H1 (cell line): ENCODE data around the gene PRKAG1. TPM values are rescaled to one million over a fixed set of nuclear protein-coding genes. Genes with fewer than 3 reads are reported as not detected.

Experiments
- CTCF ChIA-PET: fragments of 300-600 bp; sonication (Branson Sonifier 250); formaldehyde crosslinking; loops from one replicate; lab custom pipeline; 2021; ENCODE audit not compliant: partially characterized antibody; lab: Charles Lee
- POLR2A ChIA-PET: fragments of 300-600 bp; sonication (Branson Sonifier 250); formaldehyde crosslinking; loops from one replicate; lab custom pipeline; 2021; ENCODE audit warnings: inconsistent platforms; ENCODE audit not compliant: partially characterized antibody; lab: Charles Lee
- DNase-seq, 2 experiments: peaks; one replicate each; pipeline versions ENCODE4 v3.0.0 to v3.0.0-alpha.2; 2010 to 2022; ENCODE audit warnings: low spot score in 2 of 2, low read depth in 1 of 2, mixed read lengths in 1 of 2
- FAIRE-seq: peaks from 2 replicates; lab custom pipeline; 2011; peaks lifted over from hg19 to GRCh38; lab: Jason Lieb, UNC
- H2AFZ ChIP-seq: 2 replicates; pipeline ENCODE4 v1.8.1; 2012; ENCODE audit warnings: low read length, inconsistent platforms
- H2AK5ac ChIP-seq: 2 replicates; pipeline ENCODE4 v1.6.1; 2013; ENCODE audit warnings: low read depth, low read length
- H2BK120ac ChIP-seq: replicated peaks from 2 replicates; pipeline ENCODE3; 2013; ENCODE audit warnings: low read depth, low read length, inconsistent platforms
- H2BK12ac ChIP-seq: 2 replicates; pipeline ENCODE4 v1.6.1; 2013; ENCODE audit warnings: low read depth, low read length
- H2BK15ac ChIP-seq: 2 replicates; pipeline ENCODE4 v1.6.1; 2013; ENCODE audit warnings: low read length
- H2BK20ac ChIP-seq: 2 replicates; pipeline ENCODE4 v1.6.1; 2013; ENCODE audit warnings: low read length
- H2BK5ac ChIP-seq: 2 replicates; pipeline ENCODE4 v1.6.1; 2013; ENCODE audit warnings: low read depth, low read length
- H3K14ac ChIP-seq: 2 replicates; pipeline ENCODE4 v1.6.1; 2013; ENCODE audit warnings: inconsistent platforms; ENCODE audit not compliant: insufficient read length
- H3K18ac ChIP-seq: 2 replicates; pipeline ENCODE4 v1.6.1; 2013; ENCODE audit warnings: low read length; ENCODE audit errors: extremely low read depth
- H3K23ac ChIP-seq: 2 replicates; pipeline ENCODE4 v1.6.1; 2013; ENCODE audit warnings: inconsistent platforms; ENCODE audit not compliant: insufficient read length
- H3K23me2 ChIP-seq: 2 replicates; pipeline ENCODE4 v1.6.1; 2013; ENCODE audit warnings: low read depth, low read length
- H3K27ac ChIP-seq: 2 replicates; pipeline ENCODE4 v1.6.1; 2011; ENCODE audit warnings: low read depth, low read length, inconsistent platforms
- H3K27me3 ChIP-seq, 4 experiments: replicated peaks in 1 of 4; 1 replicate in 1 of 4; 2 replicates in 3 of 4; pipeline versions ENCODE4 v1.6.1 to v1.8.1; 2011 to 2013; ENCODE audit warnings: low read length in 3 of 4, mild to moderate bottlenecking in 3 of 4, inconsistent platforms in 2 of 4, mixed read lengths in 2 of 4, moderate library complexity in 1 of 4; ENCODE audit not compliant: control insufficient read depth in 3 of 4, insufficient read depth in 3 of 4; ENCODE audit errors: extremely low read depth in 1 of 4
- H3K36me3 ChIP-seq, 4 experiments: 2 replicates each; pipeline versions ENCODE4 v1.6.1 to v1.8.1; 2011 to 2013; ENCODE audit warnings: mild to moderate bottlenecking in 4 of 4, low read length in 3 of 4, moderate library complexity in 2 of 4, control low read depth in 1 of 4, inconsistent platforms in 1 of 4; ENCODE audit not compliant: insufficient read depth in 4 of 4, control insufficient read depth in 2 of 4
- H3K4ac ChIP-seq: replicated peaks from 2 replicates; pipeline ENCODE3; 2013; ENCODE audit warnings: low read length, low read depth, mixed read lengths, inconsistent platforms; ENCODE audit not compliant: insufficient read length
- H3K4me1 ChIP-seq, 4 experiments: replicated peaks in 1 of 4; 1 replicate in 1 of 4; 2 replicates in 3 of 4; pipeline versions ENCODE4 v1.6.1 to v1.8.1; 2011 to 2013; ENCODE audit warnings: low read length in 3 of 4, inconsistent platforms in 2 of 4, mixed read lengths in 1 of 4; ENCODE audit not compliant: insufficient read depth in 4 of 4, control insufficient read depth in 3 of 4
- H3K4me2 ChIP-seq, 2 experiments: 2 replicates each; pipeline versions ENCODE4 v1.6.1 to v1.8.1; 2011 to 2013; ENCODE audit warnings: low read depth in 2 of 2, low read length in 2 of 2, control low read depth in 1 of 2, inconsistent platforms in 1 of 2, mild to moderate bottlenecking in 1 of 2; ENCODE audit not compliant: insufficient read depth in 1 of 2
- H3K4me3 ChIP-seq, 4 experiments: fragments of 200-600, 300-600 bp in 1 of 4; sonication (generic), shearing (Covaris generic), sonication (Bioruptor Twin) in 1 of 4; 2 replicates each; pipeline versions ENCODE4 v1.5.1 to v1.8.1; 2011 to 2016; ENCODE audit warnings: low read length in 4 of 4, low read depth in 3 of 4, control low read depth in 2 of 4, inconsistent platforms in 2 of 4, mild to moderate bottlenecking in 2 of 4, mixed read lengths in 1 of 4, moderate library complexity in 1 of 4; ENCODE audit not compliant: insufficient read depth in 2 of 4; ENCODE audit errors: extremely low read depth in 1 of 4
- H3K56ac ChIP-seq: replicated peaks from 2 replicates; pipeline ENCODE3; 2013; ENCODE audit warnings: low read depth, mild to moderate bottlenecking, mixed read lengths, low read length, inconsistent platforms; ENCODE audit not compliant: insufficient read length
- H3K79me1 ChIP-seq: 2 replicates; pipeline ENCODE4 v1.6.1; 2013; ENCODE audit warnings: low read depth, low read length, control low read depth
- H3K79me2 ChIP-seq, 2 experiments: 2 replicates each; pipeline versions ENCODE4 v1.6.1 to v1.8.1; 2012 to 2013; ENCODE audit warnings: low read length in 2 of 2, mild to moderate bottlenecking in 2 of 2, inconsistent platforms in 1 of 2; ENCODE audit not compliant: insufficient read depth in 2 of 2, control insufficient read depth in 1 of 2
- H3K9ac ChIP-seq, 4 experiments: replicated peaks in 1 of 4; 1 replicate in 1 of 4; 2 replicates in 3 of 4; pipeline versions ENCODE4 v1.6.1 to v1.8.1; 2011 to 2013; ENCODE audit warnings: low read depth in 3 of 4, low read length in 3 of 4, control low read depth in 2 of 4, mild to moderate bottlenecking in 2 of 4, moderate library complexity in 2 of 4, inconsistent platforms in 1 of 4; ENCODE audit errors: extremely low read depth in 1 of 4
- H3K9me3 ChIP-seq, 2 experiments: 2 replicates each; pipeline versions ENCODE4 v1.6.1 to v1.8.1; 2012 to 2013; ENCODE audit warnings: mild to moderate bottlenecking in 2 of 2, moderate library complexity in 2 of 2, control low read depth in 1 of 2, inconsistent platforms in 1 of 2, low read depth in 1 of 2, low read length in 1 of 2, mixed read lengths in 1 of 2; ENCODE audit not compliant: insufficient read depth in 2 of 2
- H4K20me1 ChIP-seq, 2 experiments: replicated peaks in 1 of 2; 2 replicates each; pipeline versions ENCODE3 to v1.8.1; 2011 to 2013; ENCODE audit warnings: inconsistent platforms in 2 of 2, low read length in 2 of 2, mild to moderate bottlenecking in 1 of 2; ENCODE audit not compliant: insufficient read depth in 2 of 2, control insufficient read depth in 1 of 2
- H4K5ac ChIP-seq: 2 replicates; pipeline ENCODE4 v1.6.1; 2013; ENCODE audit warnings: low read length, low read depth, mixed read lengths, inconsistent platforms; ENCODE audit not compliant: insufficient read length
- H4K8ac ChIP-seq: 2 replicates; pipeline ENCODE4 v1.8.0; 2013; ENCODE audit warnings: mild to moderate bottlenecking, moderate library complexity, low read length, inconsistent platforms; ENCODE audit not compliant: insufficient read depth; ENCODE audit errors: extremely low read depth
- H4K91ac ChIP-seq: replicated peaks from 2 replicates; pipeline ENCODE3; 2013; ENCODE audit warnings: low read length, mixed read lengths, inconsistent platforms; ENCODE audit not compliant: insufficient read length
- BACH1 ChIP-seq: IDR thresholded peaks from 2 replicates; pipeline ENCODE4 v1.6.1; 2012; ENCODE audit warnings: low read length, improper control_type of control experiment
- CBX8 ChIP-seq: fragments of 300-800, 300-1000 bp; sonication (generic); IDR thresholded peaks from 2 replicates; pipeline ENCODE4 v1.7.1; 2016; ENCODE audit warnings: low read depth, low read length, borderline replicate concordance
- CHD2 ChIP-seq: IDR thresholded peaks from 2 replicates; pipeline ENCODE4 v1.6.1; 2012; ENCODE audit warnings: low read length, improper control_type of control experiment
- CREB1 ChIP-seq: IDR thresholded peaks from 2 replicates; pipeline ENCODE4 v1.6.1; 2012; ENCODE audit warnings: inconsistent platforms
- CTBP2 ChIP-seq: IDR thresholded peaks from 2 replicates; pipeline ENCODE4 v1.7.0; 2011; ENCODE audit warnings: borderline replicate concordance, mild to moderate bottlenecking, moderate library complexity, mixed read lengths, low read length; ENCODE audit not compliant: insufficient read depth, insufficient read length
- HDAC2 ChIP-seq, 2 experiments: fragments of 300-600 bp in 1 of 2; sonication (generic) in 1 of 2; IDR thresholded peaks; 2 replicates each; pipeline ENCODE4 v1.6.1; 2011 to 2012; ENCODE audit warnings: low read depth in 2 of 2, low read length in 2 of 2, mild to moderate bottlenecking in 2 of 2, moderate library complexity in 2 of 2, borderline replicate concordance in 1 of 2, inconsistent platforms in 1 of 2
- RAD21 ChIP-seq, 2 experiments: IDR thresholded peaks in 1 of 2; conservative IDR thresholded peaks in 1 of 2; 2 replicates each; pipeline ENCODE4 v1.6.1; 2011; ENCODE audit warnings: low read depth in 2 of 2, low read length in 2 of 2, improper control_type of control experiment in 1 of 2, inconsistent platforms in 1 of 2, mild to moderate bottlenecking in 1 of 2, moderate library complexity in 1 of 2
- RXRA ChIP-seq: IDR thresholded peaks from 2 replicates; pipeline ENCODE4 v1.6.1; 2011; ENCODE audit warnings: low read depth, mild to moderate bottlenecking, low read length, moderate library complexity; ENCODE audit not compliant: insufficient read depth
- SIN3A ChIP-seq, 2 experiments: IDR thresholded peaks in 1 of 2; conservative IDR thresholded peaks in 1 of 2; 2 replicates each; pipeline ENCODE4 v1.6.1; 2011 to 2012; ENCODE audit warnings: low read length in 2 of 2, improper control_type of control experiment in 1 of 2, low read depth in 1 of 2, mild to moderate bottlenecking in 1 of 2
- SIX5 ChIP-seq: IDR thresholded peaks from 2 replicates; pipeline ENCODE4 v1.6.1; 2011; ENCODE audit warnings: mild to moderate bottlenecking, low read depth, low read length
- SP1 ChIP-seq: IDR thresholded peaks from 2 replicates; pipeline ENCODE4 v1.6.1; 2011; ENCODE audit warnings: low read depth, low read length
- TCF12 ChIP-seq: IDR thresholded peaks from 2 replicates; pipeline ENCODE4 v1.6.1; 2011; ENCODE audit warnings: low read depth, mild to moderate bottlenecking, low read length
- WGBS, 2 experiments: shearing (Covaris generic) in 1 of 2; methylation state at CpG; one replicate each; pipeline versions ENCODE4 v1.1.6 to v1.1.7; 2013 to 2015; ENCODE audit warnings: low lambda C conversion rate in 2 of 2, mixed read lengths in 2 of 2, inconsistent platforms in 1 of 2, low coverage in 1 of 2, missing lambda C conversion rate in 1 of 2; ENCODE audit not compliant: insufficient replicate concordance in 2 of 2, insufficient coverage in 1 of 2, insufficient read length in 1 of 2; ENCODE audit errors: extremely low coverage in 1 of 2, missing lambda C conversion rate in 1 of 2; 5-methylcytosine and 5-hydroxymethylcytosine counted together
- polyA plus RNA-seq, 7 experiments: library from polyadenylated mRNA; depleted of rRNA in 3 of 7; stranded (reverse) in 5 of 7; unstranded in 2 of 7; fragments of >200 nt in 5 of 7; fragments of 200-250 nt in 2 of 7; gene quantifications; 1 replicate in 5 of 7; 2 replicates in 1 of 7; 4 replicates in 1 of 7; pipeline versions ENCODE4 v1.2.1 to v1.2.3, GENCODE V29; 2011 to 2013; ENCODE audit warnings: missing spikeins in 2 of 7, mixed read lengths in 2 of 7
- total RNA-seq: library from RNA; stranded (reverse); fragmentation: NEBNext Ultra II Directional; extraction: Animal tissue kit (Norgen Biotek cat#: 25700); gene quantifications from 2 replicates; pipeline ENCODE4 v1.2.1, GENCODE V29; 2021
- TF ChIP-seq, protein P1 (sequence below): IDR thresholded peaks from 2 replicates; pipeline ENCODE4 v1.6.1; 2011; ENCODE audit warnings: low read depth, mild to moderate bottlenecking, low read length; ENCODE audit not compliant: insufficient read depth

PRKAG1 gene
- total and polyA plus RNA-seq, 2 of the 8 experiments (the other 6 are each of a cell fraction or from before 2014, with no cell fraction given), result 38.6 to 57.5 TPM

- Histone ChIP-seq H2BK20ac (no peak overlapping the region), H3K9ac (no peak overlapping the region), H3K14ac (no peak overlapping the region), H3K4me3 (no peak overlapping the region), H2BK120ac (no peak overlapping the region), H3K9me3 (no peaks in the 10 kb centered on the region), H3K79me2 (peaks cover 36 to 69% of the 10 kb centered on the region in 2 experiments), H2BK12ac (no peak overlapping the region), H3K23ac (no peak overlapping the region), H3K27me3 (no peaks in the 10 kb centered on the region), H2BK15ac (no peak overlapping the region), H3K56ac (no peak overlapping the region), H4K91ac (no peak overlapping the region), H2BK5ac (no peak overlapping the region), H3K18ac (no peak overlapping the region), H3K36me3 (peaks cover 3 to 34% (median 7%) of the 10 kb centered on the region in 4 experiments; a peak in 5 of 8 replicates), H4K5ac (no peak overlapping the region), H3K79me1 (peaks cover 10% of the 10 kb centered on the region; the same call in 1 of the 2 replicates), H3K27ac (no peak overlapping the region), H2AK5ac (no peak overlapping the region), H3K4me1 (peaks cover 5 to 14% (median 8%) of the 10 kb centered on the region in 4 experiments; a peak in 6 of 7 replicates), H4K8ac (no peak overlapping the region), H2AFZ (no peak overlapping the region), H4K20me1 (peaks cover 13 to 33% of the 10 kb centered on the region in 2 experiments), H3K4ac (no peak overlapping the region), H3K4me2 (no peak overlapping the region), H3K23me2 (peaks cover 9% of the 10 kb centered on the region; the same call in 1 of the 2 replicates)
- ChIA-PET CTCF (interaction anchor here (1.5 to 40.8 kb wide), 4 partner anchors 20 to 62 kb away, joined by 3 to 1336 read pairs (median 144); partner anchors contain the start of genes DDN, FKBP11 and WNT1), POLR2A (interaction anchor here (1.8 to 6.7 kb wide), 3 partner anchors 11 to 33 kb away, joined by 4 to 77 read pairs (median 8); no protein-coding TSS in a partner anchor)
- 95% methylated on average over 3 of the region's 3 CpGs; no CpG with 5 or more reads in 1 of the 2 experiments for WGBS, 2 experiments
- FAIRE-seq (no peak), DNase-seq (no peak)
- TF ChIP-seq, protein P1, sequence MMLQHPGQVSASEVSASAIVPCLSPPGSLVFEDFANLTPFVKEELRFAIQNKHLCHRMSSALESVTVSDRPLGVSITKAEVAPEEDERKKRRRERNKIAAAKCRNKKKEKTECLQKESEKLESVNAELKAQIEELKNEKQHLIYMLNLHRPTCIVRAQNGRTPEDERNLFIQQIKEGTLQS, result no peak
- TF ChIP-seq HDAC2 (IDR thresholded peaks at IDR 0.05; ENCODE audit: borderline replicate concordance in 1 of 2, low read depth in 2 of 2, low read length in 2 of 2) (no peak), CREB1 (no peak), SIX5 (no peak), SIN3A (conservative IDR thresholded peaks at IDR 0.05 in 1 of 2, IDR thresholded peaks at IDR 0.05 in 1 of 2; ENCODE audit: low read depth in 1 of 2, low read length in 2 of 2) (no peak), TCF12 (no peak), BACH1 (no peak), CTBP2 (no peak), SP1 (no peak), CBX8 (no peak), CHD2 (no peak), RAD21 (IDR thresholded peaks at IDR 0.05 in 1 of 2, conservative IDR thresholded peaks at IDR 0.05 in 1 of 2; ENCODE audit: low read depth in 2 of 2, low read length in 2 of 2) (no peak), RXRA (no peak)
Observed at GRCh38 chr12:48954061-48954460, 64.5 kb downstream of the PRKAG1 start.
